HG03432 (cell line): ENCODE data around the gene TUFM.
"Not testable (repeated sequence)": the region's sequence is repeated elsewhere in the genome, so short reads cannot be mapped to it uniquely, and the experiment has no call there.

Experiments
- ATAC-seq: cut with Tn5 transposase; IDR thresholded peaks from one replicate; pipeline ENCODE4 v1.9.1; 2021; ENCODE audit warnings: mild to moderate bottlenecking, moderate library complexity; ENCODE audit not compliant: unreplicated experiment

The TUFM gene

DNA sequence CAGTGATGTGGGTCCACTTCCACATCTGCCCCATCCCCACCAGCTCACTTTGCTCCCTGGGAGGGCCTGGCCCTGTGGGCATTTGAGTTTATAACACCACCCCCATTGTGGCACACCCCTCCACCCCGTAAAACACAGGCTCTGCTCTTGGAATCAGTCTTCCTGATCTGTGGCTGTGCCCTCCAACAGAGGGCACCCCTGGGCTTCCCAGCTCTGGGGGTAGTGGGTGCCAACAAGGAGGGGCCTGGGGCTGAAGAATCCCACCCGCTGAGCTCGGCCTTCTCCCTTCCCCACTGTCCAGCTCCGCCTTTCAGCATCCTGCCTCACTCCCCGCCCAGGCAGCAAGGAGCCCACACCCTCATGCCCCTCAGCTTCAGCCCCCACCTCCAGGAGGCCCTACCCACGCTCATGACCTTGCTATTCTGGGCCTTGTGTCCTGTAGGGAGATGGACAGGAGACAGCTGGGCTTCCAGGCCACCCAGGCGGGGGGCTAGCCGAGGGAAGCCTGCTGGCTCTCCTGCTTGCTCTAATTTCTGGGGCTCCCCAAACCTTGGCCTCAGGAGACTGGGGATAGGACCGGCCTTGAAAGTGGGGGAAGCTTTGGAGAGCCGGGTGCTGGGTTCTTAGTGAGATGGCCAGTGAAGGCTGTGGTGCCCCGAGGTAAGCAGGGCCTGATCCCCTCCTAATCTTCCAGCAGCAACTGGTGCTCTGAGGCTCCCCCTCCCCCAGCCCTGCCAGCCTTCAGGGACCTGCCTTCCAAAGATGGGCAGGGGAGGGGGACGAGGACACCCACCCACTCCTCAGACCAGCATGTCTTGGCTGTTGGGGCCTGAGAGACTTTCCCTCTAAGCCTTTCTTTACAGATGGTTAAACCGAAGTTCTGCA lies 29.2 kb upstream of the TUFM start:
- ATAC-seq: no peak

DNA sequence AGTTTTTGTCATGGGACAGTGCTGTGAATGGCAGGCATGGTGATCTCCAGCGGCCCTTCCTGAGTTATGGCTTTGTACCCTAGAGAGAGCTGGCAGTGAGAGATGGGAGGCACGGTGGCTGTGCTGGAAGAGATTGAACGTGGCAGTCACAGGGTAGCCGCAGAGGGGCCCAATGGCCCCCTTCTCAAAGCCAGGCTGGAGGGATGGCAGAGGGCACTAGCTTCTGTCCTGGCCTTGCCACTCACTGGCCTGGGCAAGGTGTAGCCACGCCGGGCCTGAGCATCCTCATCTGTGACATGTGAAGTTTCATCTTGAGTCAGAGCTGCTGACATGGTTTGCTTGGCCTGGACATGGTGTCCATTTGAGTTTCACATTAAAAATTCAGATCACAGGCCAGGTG lies 28.3 kb upstream of the TUFM start:
- no peak for ATAC-seq

DNA sequence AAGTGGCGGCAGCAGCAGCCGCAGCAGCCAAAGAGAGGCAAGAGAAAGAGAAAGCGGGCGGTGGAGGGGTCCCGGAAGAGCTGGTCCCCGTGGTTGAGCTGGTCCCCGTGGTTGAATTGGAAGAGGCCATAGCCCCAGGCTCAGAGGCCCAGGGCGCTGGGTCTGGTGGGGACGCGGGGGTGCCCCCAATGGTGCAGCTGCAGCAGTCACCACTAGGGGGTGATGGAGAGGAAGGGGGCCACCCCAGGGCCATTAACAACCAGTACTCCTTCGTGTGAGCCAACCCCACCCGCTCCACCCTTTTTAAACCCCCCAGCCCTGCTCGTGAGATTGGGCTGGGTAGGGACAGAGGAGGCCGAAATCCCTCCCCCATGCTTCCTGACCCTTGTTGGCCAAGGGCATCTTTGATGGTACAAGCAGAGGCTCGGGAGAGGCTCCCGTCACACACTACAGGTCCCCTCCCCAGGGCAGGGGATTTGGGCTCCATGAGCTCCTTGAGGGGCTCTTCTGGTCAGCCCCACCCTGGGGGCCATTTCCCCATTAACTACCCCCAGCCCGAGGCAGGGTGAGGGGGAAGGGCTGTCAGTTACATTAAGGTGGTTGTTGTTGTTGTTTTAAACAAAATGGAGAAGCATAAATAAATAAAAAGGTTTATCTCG lies 27.5 kb upstream of the TUFM start:
- ATAC-seq: no peak

DNA sequence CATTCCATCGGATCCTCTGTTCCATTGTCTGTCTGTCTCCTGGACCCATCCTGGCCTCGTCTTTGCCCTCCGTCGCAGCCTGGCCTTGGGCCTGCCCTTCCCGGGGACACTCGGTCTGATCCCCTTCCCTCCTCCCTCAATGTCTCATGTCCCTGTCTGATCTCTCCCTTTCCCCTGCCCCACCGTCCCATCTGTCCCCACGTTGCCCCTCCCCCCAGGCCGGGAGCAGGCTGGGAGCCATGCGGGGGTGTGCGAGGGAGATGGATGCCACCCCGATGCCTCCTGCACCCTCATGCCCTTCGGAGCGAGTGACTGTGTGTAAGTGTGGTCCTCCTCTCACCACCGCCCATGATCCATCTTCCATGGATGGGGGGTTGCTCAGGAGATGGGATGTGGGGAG lies 26.8 kb upstream of the TUFM start:
- ATAC-seq: no peak

DNA sequence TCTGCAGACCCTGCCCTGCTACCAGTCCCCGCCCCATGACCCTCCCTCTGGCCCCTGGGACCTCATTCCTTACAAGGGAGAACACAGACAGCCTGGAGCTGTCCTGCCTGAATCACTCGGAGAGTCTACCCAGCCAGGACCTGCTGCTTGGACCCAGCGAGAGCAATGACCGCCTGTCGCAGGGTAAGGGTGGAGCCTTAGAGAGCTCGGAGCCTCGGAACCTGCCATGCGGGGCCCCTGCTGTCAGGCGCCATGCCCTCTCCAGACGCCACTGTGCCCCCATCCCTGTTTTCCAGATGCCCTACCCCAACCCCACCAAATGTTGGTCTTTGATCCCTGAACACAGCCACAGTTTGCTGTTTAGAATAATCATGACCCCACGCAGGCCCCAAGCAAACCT lies 23.1 kb upstream of the TUFM start:
- no peak for ATAC-seq

DNA sequence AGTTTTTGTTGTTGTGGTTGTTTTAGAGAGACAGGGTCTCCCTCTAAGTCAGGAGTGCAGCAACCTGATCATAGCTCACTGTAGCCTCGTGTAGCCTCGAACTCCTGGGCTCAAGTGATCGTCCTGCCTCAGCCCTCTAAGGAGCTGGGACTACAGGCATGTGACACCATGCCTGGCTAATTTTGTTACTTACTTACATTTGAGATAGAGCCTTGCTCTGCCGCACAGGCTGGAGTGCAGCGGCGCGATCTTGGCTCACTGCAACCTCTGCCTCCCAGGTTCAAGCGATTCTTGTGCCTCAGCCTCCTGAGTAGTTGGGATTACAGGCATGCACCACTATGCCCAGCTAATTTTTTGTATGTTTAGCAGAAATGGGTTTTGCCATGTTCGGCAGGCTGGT lies 21.5 kb upstream of the TUFM start:
- not testable (repeated sequence) for ATAC-seq

DNA sequence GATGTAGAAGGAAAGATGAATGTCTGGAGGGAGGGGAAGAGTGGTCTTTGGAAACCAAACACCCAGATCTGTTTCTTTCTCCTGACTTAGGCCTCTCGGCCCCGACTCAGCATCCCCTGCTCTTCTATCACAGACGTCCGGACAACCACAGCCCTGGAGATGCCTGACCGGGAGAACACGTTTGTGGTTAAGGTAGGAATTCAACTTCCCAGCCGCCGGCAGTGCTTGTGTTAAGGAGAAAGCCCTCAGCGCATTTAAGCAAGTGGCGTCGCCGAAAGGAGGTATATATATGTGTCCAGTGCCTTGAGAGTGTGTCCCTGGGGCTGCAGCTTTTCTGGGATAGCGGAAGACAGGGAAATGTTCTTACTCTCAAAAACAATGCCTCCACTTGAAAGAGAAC lies 21.1 kb upstream of the TUFM start:
- no peak for ATAC-seq

DNA sequence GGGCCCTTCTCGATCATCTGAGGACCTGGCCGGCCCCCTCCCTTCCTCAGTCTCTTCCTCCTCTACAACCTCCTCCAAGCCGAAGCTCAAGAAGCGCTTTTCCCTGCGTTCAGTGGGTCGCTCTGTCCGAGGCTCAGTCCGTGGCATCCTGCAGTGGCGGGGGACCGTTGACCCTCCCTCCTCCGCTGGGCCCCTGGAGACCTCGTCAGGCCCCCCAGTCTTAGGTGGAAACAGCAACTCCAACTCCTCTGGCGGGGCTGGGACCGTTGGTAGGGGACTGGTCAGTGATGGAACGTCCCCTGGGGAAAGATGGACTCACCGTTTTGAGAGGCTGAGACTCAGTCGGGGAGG lies 20.3 kb upstream of the TUFM start:
- no peak for ATAC-seq

DNA sequence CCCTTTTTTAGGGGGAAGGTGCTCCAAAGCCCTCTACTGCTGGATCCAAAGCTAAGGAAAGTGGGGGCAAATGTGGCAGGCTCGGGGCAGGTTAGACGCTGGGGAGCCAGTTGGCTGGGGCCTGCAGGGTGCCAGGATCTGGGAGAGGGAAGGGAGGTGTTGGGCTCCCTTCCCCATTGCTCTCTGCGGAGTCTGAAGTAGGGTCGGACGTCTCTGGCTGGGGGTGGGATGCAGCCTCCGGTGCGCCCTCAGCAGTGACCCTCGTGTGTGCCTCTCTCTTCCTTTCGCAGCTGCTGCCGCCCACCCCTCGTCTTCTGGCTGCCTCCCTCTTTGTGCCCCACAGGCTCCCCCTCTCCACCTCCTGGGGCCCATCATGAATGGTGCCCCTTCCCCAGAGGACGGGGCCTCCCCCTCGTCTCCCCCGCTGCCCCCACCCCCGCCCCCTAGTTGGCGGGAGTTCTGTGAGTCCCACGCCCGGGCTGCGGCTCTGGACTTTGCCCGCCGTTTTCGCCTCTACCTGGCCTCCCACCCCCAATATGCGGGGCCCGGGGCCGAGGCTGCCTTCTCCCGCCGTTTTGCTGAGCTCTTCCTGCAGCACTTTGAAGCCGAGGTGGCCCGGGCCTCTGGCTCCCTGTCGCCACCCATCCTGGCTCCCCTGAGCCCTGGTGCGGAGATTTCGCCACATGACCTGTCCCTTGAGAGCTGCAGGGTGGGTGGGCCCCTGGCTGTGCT lies 19.7 kb upstream of the TUFM start:
- no peak for ATAC-seq

DNA sequence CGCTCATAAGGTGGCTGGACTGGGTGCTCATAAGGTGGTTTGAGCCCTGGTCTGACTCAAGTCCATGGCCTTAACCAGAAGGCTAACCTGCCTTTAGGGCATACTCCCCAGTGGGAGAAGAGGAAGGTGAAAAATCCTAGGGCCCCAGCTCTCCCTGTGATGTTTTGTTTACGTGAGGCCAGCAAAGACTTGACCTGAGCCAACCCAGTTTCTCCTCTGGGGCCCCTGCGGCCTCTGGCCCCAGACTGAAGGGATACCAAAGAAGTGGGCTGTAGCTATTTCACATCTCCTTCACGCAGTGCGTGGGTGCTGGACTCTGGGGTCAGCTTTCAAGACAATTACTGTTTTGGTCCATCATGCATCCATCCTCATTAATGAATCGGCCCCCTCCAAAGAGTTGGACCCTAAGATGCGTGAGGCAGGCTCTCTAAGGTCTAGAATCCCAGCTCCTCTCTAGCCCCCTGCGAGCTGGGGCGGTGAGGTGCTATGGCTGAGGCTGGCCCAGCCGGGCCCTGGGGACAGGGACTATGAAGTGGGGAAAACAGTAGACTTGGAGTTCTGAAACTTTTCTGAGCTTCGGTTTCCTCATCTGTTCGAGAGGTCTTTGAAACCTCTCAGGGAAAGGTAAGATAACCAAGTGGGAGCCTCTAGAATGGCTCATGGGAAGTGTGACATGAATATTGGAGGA lies 19.0 kb upstream of the TUFM start:
- ATAC-seq: no peak

DNA sequence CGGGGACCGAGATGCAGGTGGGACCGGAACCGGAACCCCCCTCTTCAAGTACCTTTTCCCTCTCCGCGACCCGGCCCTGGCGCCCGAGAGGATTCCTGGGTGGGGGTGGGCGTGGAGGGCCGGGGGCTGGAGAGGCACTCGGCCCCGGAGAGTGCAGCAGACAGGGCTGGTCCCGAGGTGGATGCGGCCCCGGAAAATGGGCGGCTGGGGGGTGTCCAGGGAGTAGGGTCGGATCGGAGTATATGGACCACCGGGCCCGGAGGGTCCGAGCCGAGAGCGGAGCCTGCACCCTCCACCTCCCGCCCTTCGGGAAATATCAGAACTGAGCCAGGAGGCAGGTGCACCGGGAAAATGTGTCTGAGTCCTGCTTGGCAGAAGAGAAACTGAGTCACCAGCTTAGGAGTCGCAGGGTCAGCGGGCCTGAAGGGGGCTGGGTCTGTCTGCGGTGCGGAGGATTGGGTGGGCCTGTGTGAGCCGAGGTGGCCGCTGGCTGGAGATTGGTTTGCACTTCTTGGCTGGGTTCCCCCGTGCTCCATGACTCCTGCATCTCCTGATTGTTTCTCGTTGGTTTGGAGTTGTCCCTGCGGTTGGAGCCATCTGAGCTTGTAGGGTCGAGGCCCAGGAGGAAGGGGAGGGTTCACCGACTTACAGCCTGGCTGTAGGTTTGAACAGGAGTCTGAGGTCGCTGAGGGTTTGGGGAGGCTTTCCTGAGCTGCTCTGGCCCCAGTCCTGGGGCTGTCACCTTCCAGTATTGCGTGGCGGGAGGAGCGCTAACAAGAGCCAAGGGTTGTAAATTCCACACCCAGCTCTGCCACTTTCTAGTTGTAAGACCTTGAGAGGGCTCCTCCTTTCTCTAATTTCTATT lies 18.0 kb upstream of the TUFM start:
- ATAC-seq: no peak

DNA sequence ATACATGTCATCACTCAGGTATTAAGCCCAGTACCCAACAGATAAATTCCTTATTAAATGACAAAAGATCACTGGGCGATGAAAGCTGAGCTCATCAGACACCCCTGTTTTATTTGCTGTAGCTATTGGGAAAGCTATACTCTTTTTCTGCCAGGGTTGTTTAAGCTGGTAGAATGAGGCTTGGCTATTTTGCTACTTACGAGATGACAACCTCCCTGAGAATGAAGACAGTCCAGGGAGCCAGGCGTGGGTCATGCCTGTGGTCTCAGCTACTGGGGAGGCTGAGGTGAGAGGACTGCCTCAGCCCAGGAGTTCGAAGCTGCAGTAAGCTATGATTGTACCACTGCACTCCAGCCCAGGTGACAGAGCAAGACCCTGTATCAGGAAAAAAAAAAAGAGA lies 13.2 kb upstream of the TUFM start:
- ATAC-seq: no peak

DNA sequence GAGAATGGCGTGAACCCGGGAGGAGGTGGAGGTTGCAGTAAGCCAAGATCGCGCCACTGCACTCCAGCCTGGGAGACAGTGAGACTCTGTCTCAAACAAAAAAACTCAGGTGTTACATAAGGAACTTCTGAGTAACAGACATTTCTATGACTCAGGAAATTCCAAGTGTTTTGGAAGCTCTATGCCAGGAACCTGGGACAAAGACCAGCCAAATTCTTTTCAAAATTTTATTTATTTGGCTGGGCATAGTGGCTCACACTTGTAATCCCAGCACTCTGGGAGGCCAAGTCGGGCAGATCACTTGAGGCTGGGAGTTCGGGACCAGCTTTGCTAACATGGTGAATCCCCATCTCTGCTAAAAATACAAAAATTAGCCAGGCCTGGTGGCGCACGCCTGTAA lies 12.3 kb upstream of the TUFM start:
- ATAC-seq: no peak

DNA sequence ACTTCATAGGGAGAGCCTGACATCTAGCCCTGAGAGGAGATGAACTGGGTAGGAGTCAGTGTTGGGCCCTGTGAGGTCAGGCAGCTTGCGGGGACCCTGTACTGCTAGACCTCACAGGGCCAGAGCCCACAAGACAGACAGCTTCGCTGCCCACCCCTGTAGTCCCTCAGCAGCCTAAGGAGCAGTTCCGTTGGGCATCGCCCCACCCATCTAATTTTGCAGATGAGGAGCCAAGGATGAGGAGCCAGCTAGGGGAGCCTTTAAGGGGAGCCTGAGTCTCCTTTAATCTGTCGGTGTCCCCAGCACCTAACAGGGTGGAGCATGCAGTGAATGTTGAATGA lies 755 bp upstream of the TUFM start:
- peak; percentile 2 for ATAC-seq

DNA sequence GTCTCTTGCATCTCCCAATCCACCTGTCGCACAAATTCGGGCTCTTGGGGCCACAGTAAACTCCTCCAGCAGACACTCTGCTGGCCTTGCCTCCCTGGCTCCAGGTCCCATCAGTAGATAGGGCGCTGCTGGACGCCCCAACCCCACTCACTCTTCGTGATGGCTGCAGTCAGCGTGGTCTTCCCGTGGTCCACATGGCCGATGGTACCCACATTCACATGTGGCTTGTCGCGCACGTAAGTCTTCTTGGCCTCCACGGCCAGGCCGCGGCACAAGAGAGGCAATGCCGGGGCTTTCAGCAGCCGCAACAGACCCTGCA lies 428 bp downstream of the TUFM start:
- ATAC-seq: peak; percentile 2

DNA sequence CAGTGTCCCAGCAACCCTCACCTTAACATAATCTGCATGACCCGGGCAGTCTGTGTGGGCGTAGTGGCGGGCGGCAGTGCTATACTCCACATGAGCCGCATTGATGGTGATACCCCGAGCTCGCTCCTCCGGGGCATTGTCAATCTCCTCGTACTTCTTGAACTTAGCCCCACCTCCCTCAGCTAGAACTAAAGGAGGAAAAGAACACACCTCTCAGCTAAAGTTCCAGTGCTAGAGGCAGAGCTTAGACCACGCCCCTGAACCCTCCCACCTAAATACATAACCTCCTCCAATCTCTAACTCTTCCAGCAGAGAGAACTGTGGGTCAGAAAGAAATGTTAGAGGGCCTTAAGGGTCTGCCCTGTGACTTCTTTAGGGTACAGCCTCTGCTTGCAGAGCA lies 855 bp downstream of the TUFM start:
- no peak for ATAC-seq

DNA sequence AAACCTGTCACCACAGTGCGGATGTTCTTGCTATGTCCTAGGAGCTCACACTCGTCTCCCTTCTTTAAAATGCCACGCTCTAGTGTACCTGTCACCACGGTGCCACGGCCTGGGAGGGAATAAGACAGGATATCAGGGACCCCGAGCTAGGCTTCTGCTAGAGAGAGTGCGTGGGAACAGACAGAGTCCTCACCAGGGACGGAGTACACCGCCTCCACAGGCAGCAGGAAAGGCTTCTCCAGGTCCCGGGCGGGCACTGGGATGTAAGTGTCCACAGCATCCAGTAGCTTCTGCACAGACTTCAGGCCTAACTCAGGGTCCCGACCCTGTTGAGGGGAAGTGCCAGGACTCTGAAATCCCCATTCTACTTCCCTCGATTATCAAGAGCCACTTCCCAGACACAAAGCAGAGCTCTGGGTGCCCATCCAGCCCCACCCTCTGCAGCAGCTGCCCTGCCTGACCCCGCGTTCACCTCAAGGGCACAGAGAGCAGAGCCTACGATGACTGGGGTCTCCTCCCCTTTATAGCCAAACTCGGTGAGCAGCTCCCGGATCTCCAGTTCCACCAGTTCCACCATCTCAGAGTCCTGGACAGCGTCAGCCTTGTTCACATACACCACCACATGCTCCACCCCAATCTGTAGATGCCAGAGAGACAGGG lies 1.8 kb downstream of the TUFM start:
- ATAC-seq: no peak

DNA sequence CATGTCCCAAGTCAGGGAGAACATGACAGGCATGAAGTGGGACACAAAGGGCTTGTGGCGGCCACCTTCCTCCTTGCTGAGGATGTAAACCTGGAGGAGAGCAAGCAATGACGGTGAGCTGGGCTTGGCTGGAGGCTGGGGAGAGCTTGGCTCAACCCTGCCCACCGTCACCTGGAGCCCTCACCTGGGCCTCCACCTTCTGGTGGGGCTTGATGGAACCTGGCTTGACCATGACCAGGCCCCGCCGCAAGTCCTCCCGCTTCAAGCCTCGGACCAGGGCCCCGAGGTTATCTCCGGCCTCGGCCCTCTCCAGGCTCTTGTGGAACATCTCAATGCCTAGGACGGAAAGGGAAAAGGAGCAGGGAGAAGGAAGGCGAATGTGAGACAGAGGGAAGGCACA lies 2.4 kb downstream of the TUFM start:
- ATAC-seq: no peak

DNA sequence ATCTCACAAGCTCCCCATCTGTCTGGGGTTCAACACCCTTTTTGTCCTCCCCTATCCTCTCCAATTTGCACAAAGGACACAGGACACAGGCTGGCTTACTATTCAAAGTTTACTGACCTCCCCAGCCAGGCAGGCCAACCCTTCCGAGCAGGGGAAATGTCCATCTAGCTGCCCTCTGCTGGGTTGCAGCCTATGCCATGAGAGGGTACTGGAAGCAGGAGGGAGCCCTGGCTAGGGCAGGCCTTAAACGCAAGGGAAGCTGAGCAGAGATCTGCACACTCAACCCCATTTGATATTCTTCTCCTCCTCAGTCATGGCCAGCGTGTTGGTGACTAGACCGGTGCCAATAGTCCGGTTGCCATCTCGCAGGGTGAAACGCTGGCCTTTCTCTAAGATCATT lies 3.5 kb downstream of the TUFM start:
- no peak for ATAC-seq

DNA sequence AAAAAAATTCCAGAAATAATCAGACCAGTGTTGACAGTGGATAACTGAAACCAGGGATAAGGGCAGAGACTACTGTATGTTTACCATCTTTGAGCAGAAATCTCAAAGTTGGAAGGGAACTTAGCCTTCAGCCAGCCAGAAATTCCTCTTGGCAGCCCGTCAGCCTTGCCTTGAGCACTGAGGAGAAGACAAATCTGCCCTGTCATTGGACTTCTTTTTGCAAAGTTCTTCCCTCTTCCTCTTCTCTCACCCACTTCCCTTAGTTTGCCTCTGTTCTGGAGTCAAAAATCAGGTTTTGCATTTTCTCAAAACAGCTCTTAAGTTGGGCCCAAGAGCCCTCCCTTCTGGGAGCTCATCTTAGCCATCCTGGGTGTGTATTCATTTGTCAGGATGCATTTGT lies 6.2 kb downstream of the TUFM start:
- no peak for ATAC-seq
